Measurements from ENCODE around the gene ADGRF4.

GRCh38 chr6:47680051-47680450, 18.3 kb upstream of the ADGRF4 start:
- TF ChIP-seq CTCF (IDR thresholded peaks at IDR 0.05) (no peak), POLR2A (IDR thresholded peaks at IDR 0.05) (no peak), EP300 (IDR thresholded peaks at IDR 0.05) (no peak), POLR2AphosphoS5 (IDR thresholded peaks at IDR 0.05) (no peak)
